GM19395 (cell line): ENCODE measurements around the gene LRP1B.
A peak's percentile ranks its signal among the peaks of the same experiment; 100 is the strongest.
"Not testable (repeated sequence)": the region's sequence is repeated elsewhere in the genome, so short reads cannot be mapped to it uniquely, and the experiment has no call there.

ENCODE experiments used
- ATAC-seq: cut with Tn5 transposase; IDR thresholded peaks from one replicate; pipeline ENCODE4 v1.9.1; 2021; ENCODE audit warnings: mild to moderate bottlenecking, moderate library complexity; ENCODE audit not compliant: unreplicated experiment

The LRP1B gene

DNA sequence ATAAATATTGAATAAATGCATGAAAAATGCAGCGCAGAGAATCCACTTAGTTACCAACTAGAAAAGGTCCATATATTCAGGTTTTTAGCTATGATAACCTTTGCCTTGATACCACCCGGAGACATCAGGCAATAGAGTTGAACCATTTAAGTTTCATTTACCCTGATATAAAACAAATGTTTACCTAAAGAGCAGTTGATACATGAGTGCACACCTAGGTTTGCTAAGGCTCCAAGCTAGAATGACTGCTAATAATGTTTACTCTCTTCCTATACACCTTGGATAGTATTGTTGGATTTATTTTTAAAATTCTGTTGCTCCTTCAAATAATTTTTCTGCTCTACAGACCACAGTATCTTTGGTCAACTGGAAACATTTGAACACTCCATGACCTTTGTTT, 1463.6 kb downstream of the LRP1B start:
- no peak for ATAC-seq

DNA sequence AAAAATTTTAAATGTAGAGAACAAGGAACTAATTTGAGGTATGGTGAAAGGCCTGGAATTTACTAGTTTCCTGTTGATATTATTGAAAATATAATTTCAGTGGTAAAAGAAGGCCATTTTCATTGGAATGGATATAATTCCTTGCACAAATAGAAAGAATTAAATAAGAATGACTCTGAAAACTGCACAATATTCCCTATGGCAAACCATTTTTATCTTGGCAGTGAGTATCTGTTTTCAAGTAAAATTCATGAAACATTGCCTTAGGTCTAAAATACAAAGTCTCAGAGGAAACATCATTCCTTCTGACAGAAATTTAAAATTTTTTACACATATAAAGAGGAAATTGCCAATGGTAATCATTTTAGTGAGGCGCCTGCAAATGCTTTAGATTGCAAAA, 1468.3 kb downstream of the LRP1B start:
- ATAC-seq, result no peak

DNA sequence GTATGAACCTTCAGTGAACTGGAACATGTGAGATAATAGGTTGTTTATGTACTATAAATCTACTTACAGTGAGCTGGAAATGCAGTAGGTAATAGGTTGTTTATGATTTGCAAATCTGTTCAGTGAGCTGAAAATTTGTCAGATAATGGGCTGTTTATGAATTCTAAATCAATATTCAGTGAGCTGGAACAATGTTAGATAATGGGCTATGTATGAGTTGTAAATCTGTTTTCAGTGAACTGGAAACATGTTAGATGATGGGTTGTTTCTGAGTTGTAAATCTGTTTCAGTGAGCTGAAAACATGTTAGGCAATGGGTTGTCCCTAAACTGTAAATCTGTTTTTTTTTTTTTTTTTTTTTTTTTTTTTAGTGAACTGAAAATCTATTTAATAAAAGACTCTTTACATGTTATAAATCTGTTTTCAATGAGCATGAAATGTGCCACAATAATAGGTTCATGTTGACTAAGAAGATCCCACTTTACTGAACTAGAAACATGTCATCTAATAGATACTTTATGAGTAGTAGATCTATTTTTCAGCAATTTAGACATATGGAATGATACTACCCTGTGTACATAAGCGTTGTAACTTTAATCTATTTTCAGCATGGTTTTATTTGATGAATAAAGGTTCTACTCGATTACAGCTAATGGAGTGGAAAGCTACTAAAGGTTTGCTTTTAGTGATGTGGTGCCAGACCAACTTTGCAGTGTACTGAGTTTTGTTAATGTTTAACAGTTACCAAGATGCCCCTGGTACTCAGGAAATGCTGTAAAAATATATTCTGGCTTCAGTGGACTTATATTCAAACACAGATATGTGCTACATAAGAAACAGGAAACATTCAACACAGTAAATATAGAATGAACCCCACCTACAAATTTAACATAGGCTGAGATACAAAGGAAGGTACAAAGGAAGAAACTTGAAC, 1471.8 kb downstream of the LRP1B start:
- no peak for ATAC-seq

DNA sequence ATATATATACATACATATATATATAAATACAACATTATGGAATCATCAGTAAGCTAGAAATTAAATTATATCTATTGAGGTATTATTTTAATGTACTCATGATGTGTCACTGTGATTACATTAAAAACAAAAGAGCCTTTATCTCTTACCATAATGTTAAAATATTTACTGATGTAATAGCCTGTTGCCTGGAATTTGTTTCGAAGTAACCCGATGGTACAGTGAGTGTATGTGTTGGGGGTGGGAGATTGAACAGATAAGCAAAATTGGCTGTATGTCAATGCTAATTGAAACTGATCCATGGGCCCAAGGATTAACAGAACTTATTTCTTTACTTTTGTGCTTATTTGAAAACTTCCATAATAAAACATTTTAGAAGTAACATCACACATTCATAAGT, 1473.2 kb downstream of the LRP1B start:
- no peak for ATAC-seq

DNA sequence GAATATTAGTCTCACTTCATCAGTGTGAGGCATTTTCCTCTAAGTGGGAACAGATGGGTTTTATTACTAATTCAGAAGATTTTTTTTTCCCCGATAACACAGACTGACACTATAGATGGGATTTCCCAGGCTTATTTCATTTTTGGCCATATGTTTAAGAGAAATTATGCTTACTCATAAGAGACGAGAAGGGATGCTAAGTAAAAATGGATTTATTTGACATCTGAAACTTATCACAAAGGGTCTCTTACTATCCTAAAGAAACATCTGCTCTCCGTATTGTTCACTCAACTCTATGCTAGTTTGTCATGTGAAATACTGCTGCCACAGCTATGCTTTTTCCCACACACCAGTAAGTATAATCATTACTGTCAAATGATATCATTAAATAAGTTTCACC, 1476.3 kb downstream of the LRP1B start:
- ATAC-seq, result no peak

DNA sequence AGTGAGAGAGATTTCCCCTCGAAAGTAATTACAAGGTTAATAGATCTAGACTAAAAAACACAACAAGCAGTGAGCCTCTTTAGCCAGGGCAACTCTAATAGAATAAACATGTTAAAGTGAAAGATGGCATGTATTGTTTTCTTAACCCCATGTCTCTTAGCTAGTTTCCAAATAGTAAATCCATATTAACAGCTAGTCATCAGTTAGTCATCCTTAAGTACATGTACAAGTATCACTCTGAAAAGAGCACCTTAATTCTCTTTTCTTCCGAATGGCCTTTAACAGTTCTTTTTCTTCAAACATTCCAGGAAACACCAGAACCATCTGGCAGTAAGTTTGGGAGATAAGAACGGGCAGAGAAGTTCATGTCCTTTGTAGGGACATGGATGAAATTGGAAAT, 1480.0 kb downstream of the LRP1B start:
- no peak for ATAC-seq

DNA sequence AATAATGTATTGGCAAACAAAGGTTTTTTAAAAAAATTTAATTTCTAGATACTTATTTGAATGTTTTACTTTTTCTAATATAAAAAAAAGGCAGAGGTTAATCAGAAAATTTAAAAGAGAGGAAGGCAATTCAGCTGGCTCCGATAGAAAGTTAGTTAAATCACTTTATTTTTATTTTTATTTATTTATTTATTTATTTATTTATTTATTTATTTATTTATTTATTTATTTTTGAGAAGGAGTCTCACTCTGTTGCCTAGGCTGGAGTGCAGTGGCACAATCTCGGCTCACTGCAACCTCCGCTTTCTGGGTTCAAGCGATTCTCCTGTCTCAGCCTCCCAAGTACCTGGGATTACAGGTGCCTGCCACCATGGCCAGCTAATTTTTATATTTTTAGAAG, 1480.7 kb downstream of the LRP1B start:
- not testable (repeated sequence) for ATAC-seq

DNA sequence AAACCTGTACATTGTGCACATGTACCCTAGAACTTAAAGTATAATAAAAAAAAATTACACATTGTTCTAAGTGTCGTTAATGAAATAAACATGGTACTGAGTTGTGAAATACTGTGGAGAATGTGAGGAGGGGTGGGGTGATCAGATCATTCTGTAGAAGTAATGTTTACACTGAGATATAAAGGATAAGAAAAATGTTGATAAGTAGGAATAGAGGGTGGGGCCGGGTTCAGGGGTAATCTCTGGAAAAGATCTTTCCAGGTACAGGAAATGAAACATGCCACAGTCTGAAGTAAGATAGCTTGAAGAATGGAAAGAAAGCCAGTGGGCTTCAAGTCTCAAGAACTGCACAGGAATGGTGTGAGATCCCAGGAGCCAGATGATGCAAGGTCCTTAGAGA, 1482.4 kb downstream of the LRP1B start:
- ATAC-seq, result no peak

DNA sequence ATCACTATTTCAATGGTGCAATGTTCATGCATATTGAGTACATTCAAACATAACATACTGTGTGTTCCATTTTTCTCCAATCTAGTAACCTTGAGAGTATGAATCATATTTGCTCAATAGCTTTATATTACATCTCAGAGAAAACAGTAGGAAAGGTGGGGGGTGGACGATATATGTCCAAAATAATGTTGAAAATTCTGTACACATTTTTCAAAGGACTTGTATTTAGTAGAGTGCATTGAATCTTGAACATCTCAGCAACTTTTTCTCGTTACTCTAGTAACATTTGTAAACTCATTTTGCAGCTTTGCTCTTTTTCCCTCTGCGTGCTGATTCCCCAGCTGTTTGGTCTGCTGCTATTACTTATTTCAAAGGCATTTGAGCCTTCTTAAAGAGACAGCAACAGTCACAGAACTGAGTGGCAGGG, 1487.0 kb downstream of the LRP1B start:
- no peak for ATAC-seq

DNA sequence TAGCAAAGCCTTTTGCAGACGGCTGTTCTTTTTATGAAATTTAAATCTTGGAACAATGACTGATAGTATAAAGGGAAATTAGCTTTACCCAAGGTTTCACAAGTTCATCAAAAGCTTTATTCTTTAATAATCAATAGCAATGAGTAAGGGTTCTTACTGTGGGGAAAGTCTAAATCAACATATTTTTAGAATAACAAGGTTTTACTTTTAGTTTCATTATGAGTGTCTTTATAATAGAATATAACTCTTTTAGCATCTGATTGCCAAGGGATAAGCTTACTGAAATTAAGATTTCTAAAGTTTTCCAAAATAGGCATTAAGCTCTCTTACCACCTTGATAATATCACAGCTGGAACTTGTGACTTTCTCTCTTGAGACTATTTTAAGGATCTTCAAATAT, 1489.7 kb downstream of the LRP1B start:
- no peak for ATAC-seq

DNA sequence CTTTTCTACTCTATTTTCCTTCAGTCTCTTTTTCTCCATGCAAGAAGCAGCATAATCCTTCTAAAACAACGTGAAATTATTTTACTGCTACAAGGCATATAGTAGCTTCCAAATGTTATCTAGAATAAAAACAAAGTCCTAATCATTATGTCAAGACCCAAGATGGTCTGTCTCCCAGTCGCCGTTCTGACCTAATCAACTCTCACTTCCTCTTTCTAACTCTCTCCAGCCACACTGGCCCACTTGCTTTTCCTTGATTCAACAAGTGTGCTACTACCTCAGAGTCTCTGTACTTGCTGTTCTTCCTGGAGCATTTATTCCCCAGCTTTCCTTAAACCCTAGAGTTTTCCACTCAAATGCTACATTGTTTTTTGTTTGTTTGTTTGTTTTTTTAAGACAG, 1491.2 kb downstream of the LRP1B start:
- peak; percentile 92 for ATAC-seq

DNA sequence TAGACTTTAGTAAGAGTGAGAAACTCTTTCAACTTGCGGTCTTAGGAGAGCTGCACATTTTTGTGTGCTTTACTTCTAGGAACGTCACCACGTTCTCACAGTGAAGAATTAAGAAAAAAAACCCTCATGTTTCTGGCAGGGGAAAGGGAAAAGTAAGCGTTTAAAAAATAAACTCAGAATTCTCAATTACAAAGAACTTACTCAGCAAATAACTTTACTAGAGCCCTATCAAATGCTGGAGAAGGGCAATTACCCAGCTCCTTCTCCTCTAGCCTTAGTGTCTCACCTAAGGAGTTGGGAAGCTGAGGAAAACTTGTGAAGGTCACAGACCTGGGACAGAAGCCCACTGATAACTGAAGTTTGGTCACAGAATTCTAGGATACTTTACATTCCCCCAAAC, 1500.3 kb downstream of the LRP1B start:
- ATAC-seq, result no peak

DNA sequence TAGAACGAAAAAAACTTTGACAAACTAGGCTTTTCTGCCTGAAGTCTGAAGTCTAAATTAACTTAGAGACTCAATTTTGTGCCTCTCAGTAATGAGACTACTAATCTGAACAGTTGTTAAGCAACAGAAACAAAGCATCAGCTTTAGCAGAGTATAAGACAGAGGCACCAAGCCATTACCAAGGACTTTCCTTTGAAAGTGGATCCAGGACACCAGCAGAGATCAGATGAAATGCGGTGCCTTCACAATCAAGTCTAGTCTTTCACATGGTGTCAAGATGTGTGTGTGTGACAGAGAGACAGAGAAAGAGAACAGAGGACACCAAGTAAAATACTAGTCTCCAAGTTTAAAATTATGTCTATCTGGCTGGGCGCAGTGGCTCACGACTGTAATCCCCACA, 1502.9 kb downstream of the LRP1B start:
- ATAC-seq, result no peak

DNA sequence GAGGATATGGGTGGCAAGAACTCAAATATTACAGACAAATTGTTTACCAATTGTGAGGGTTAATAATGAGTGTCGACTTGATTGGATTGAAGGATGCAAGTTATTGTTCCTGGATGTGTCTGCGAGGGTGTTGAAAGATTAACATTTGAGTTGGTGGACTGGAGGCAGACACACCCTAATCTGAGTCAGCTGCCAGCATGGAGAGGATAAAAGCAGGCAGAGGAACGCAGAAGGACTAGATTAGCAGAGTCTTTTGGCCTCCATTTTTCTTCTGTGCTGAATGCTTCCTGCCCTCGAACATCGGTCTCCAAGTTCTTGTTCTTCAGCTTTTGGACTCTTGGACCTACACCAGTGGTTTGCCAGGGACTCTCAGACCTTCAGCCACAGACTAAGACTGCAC, 1503.7 kb downstream of the LRP1B start:
- ATAC-seq, result no peak

DNA sequence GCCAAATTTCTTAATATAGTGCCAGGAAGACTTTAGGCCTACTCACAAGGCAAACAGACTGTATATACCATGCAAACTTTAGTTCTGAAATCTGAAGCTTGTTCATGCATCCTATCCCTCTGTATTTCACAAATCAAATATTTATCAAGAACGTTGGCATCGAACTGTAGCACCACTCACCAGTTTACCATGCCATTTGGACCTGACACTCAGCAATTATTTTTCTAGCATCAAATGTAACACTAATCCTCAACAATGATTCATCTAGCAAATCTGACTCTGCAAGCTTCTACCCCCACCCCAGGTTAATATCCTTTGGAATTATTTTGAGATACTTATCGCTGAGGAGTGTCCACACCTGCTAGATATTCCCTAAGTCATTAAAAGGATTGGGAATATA, 1506.6 kb downstream of the LRP1B start:
- ATAC-seq, result no peak

DNA sequence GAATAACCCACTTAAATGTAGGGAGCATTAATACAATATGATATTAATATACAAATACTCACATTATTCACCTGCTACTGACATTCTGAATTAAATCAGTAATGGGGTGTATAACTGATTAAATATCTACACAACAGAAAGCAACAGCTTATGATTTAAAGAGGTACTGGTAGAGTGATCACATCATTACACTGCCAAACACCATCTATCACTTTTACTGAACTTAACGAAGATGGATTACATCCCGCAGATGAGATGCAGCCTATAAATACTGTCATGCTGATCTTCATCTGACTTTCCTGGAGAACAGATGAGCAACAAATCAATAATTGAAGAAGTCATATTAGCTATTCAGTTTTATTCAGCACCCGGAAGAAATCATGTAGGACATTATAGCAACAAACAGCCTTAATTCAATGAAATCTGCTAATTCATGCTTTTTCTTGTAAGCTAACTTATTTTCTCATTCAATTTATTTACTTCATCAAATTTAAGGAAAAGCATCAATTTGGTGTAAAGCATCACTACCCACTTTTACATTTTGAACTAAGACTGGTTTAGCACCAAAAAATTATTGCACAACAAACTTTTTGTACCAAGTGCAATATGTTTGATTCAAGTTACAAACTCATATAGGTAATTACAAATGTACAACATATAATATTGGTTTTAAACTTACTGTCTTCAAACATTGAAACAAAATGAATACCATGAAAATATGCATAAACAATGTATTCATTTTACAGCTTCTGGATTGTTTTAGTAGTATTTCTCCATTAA, 1509.0 kb downstream of the LRP1B start:
- no peak for ATAC-seq

DNA sequence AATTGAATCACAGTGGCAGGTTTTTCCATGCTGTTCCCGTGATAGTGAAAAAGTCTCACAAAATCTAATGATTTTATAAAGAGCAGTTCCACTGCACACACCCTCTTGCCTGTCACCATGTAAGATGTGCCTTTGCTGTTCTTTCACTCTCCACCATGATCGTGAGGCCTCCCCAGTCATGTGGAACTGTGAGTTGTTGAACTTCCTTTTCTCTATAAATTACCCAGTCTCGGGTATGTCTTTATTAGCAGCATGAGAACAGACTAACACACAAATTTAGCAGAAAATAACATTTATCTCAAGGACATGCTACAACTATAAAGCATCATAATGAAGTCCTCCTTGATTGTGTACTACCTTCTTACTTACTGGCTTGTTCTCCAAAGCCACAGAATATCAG, 1526.0 kb downstream of the LRP1B start:
- no peak for ATAC-seq

DNA sequence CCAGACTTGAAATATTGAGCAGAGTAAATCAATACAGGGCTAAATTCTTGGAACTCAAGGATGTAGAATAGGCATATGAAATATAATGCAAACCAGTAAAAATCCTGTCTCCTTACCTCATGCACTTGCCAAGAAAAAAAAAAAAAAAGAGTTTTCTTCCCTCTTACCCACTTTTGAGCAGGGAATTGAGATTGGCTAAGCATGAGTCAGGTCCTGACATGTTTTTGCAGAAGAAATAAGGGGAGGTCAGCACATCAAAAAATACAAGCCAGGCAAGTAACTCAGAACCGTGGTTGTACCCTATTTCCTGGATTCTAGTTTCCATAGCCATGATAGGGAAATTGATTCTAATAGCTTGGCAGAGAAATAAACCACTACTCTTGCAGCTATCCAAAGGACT, 1526.7 kb downstream of the LRP1B start:
- no peak for ATAC-seq

DNA sequence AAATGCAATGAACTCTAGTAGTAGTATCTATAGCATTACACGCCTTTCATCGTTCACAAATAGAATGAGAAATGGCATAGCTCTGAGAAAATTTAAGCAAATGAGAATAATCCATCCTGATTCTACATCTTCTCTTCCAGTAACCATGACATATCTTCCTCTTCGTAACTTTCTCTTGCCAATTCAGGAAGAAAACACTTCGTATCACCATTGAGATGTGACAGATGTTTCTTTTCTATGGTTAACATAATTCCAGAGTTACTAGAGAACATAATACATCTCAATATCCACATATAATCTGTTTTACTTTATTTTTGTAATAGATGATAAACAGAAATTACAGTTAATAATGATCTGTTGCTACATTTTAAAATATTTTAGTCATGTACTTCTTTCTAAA, 1527.4 kb downstream of the LRP1B start:
- no peak for ATAC-seq

DNA sequence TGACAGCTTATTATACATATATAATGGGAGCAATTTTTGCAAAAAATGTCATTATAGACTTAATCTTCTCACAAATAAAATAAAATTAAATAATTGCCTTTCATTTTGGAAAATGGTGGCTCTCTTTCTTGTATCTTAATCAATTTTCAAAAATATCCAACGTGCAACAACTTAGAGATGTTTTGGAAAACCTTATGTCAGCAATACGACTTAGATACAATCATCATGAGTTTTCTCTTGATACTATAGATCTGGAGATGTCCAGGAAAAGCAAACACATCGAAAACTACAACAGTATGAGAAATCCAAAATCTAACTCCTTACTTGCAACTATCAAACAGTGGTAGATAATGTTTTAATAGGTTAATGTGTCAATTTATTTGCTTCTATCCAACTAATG, 1529.0 kb downstream of the LRP1B start:
- no peak for ATAC-seq

DNA sequence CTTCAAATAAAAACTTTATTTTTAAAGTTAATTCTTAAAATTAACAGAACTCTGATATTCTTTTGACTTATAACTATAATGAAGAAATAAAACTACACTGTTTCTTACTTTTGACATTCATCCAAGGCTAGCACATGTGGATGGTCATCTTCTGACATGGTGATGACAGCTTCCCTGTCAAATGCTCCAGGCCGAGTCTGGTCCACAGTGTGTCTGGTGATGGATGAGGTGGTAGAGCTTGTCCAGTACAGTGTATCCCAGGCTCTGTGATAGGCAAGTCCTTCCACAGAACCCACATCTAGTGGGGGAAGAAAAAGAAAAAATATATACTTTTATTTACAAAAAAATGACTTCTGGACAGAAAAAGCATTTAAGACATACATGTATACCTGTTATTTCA, 1529.5 kb downstream of the LRP1B start:
- ATAC-seq, result no peak

DNA sequence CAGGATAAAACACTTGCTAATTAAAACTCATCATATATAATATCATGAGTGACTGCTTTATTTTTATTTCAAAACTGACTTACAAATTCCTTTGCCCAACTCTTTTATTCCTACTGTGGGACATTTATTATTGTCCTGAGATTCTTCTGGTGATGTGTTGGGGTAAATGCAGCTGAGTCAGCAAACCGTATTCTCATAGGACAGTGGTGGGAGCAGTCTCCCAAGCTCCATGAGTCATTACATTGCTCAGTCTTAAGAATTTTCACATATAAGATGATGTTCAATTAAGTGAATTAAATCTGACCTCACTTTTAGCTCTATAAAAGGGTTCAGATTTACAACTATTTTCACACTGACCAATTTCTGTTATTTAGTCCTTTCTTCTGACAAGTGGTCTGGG, 1530.7 kb downstream of the LRP1B start:
- no peak for ATAC-seq
